GM10248 (cell line): ENCODE data around the gene SLMAP.

Experiments used
- CTCF ChIA-PET: fragments of 300-600 bp; sonication (Branson Sonifier 250); formaldehyde crosslinking; extraction: SDS; loops from one replicate; lab custom pipeline; 2021; ENCODE audit warnings: antibody characterized with exemption; lab: Yijun Ruan, JAX
- POLR2A ChIA-PET: fragments of 350-650 bp; sonication (Branson Sonifier 250); formaldehyde crosslinking; extraction: SDS; loops from one replicate; lab custom pipeline; 2020; ENCODE audit warnings: antibody characterized with exemption; lab: Yijun Ruan, JAX
- DNase-seq: peaks from one replicate; pipeline ENCODE4 v3.0.0; 2012; ENCODE audit errors: extremely low spot score
- CTCF ChIP-seq: IDR thresholded peaks from 2 replicates; pipeline ENCODE4 v1.5.1; 2012; ENCODE audit warnings: mild to moderate bottlenecking, low read depth; ENCODE audit errors: extremely low read depth, missing control alignments, control extremely low read depth

Gene SLMAP

GRCh38 chr3:57977818-57978235 lies 221.7 kb downstream of the SLMAP start:
- no peak for TF ChIP-seq CTCF
- ChIA-PET CTCF (interaction anchor here (0.9 to 1.8 kb wide), 5 partner anchors 9 to 199 kb away, joined by 3 to 6 read pairs (median 5); partner anchors contain the start of gene FLNB), POLR2A (no interaction called here)
- no peak for DNase-seq

GRCh38 chr3:57978316-57978715 lies 222.2 kb downstream of the SLMAP start:
- no peak for TF ChIP-seq CTCF
- POLR2A ChIA-PET, result no interaction called here
- DNase-seq, result no peak
- CTCF ChIA-PET, result interaction anchor here (0.9 to 1.8 kb wide), 5 partner anchors 10 to 199 kb away, joined by 3 to 6 read pairs (median 5); partner anchors contain the start of gene FLNB
